Right forelimb (tissue), 1 donor: ENCODE results near the gene THOC2.
"Not testable (repeated sequence)": the region's sequence is repeated elsewhere in the genome, so short reads cannot be mapped to it uniquely, and the experiment has no call there.

Source experiments
- DNase-seq: peaks from one replicate; pipeline ENCODE4 v3.0.0-alpha.2; 2018

The THOC2 gene

GRCh38 chrX:123732670-123733363, at the start of gene THOC2:
Gene THOC2 (minus strand): TSS chrX:123733052. CDS start chrX:123733022, 30 bp downstream.
- peak; percentile 91 for DNase-seq

- not testable (repeated sequence) for DNase-seq
Observed at GRCh38 chrX:123781786-123782185, 48.9 kb upstream of the THOC2 start.

- no peak for DNase-seq
Observed at GRCh38 chrX:123779908-123780396, 47.1 kb upstream of the THOC2 start.

GRCh38 chrX:123773258-123773988, 40.6 kb upstream of the THOC2 start:
- no peak for DNase-seq

GRCh38 chrX:123771449-123772064, 38.7 kb upstream of the THOC2 start:
- no peak for DNase-seq

- DNase-seq = peak; percentile 82
Observed at GRCh38 chrX:123764967-123765871, 32.4 kb upstream of the THOC2 start.

- DNase-seq = not testable (repeated sequence)
Observed at GRCh38 chrX:123759849-123760248, 27.0 kb upstream of the THOC2 start.

- not testable (repeated sequence) for DNase-seq
Observed at GRCh38 chrX:123757794-123758193, 24.9 kb upstream of the THOC2 start.

- no peak for DNase-seq
Observed at GRCh38 chrX:123756320-123756719, 23.5 kb upstream of the THOC2 start.

GRCh38 chrX:123755107-123755506, 22.3 kb upstream of the THOC2 start:
- DNase-seq = no peak

- DNase-seq = no peak
Observed at GRCh38 chrX:123753656-123754350, 21.0 kb upstream of the THOC2 start.

- no peak for DNase-seq
Observed at GRCh38 chrX:123749643-123750042, 16.8 kb upstream of the THOC2 start.

GRCh38 chrX:123745511-123745910, 12.7 kb upstream of the THOC2 start:
- no peak for DNase-seq

GRCh38 chrX:123743312-123743711, 10.5 kb upstream of the THOC2 start:
- no peak for DNase-seq

- no peak for DNase-seq
Observed at GRCh38 chrX:123742440-123742839, 9.6 kb upstream of the THOC2 start.

- no peak for DNase-seq
Observed at GRCh38 chrX:123740536-123740935, 7.7 kb upstream of the THOC2 start.

GRCh38 chrX:123740006-123740405, 7.2 kb upstream of the THOC2 start:
- no peak for DNase-seq

GRCh38 chrX:123739474-123739873, 6.6 kb upstream of the THOC2 start:
- DNase-seq = no peak

GRCh38 chrX:123738378-123738940, 5.6 kb upstream of the THOC2 start:
- no peak for DNase-seq

GRCh38 chrX:123736333-123736921, 3.6 kb upstream of the THOC2 start:
- no peak for DNase-seq

GRCh38 chrX:123735137-123735536, 2.3 kb upstream of the THOC2 start:
- DNase-seq = not testable (repeated sequence)
